ENCODE results near the gene PRR23C. TPM values are rescaled to one million over a fixed set of nuclear protein-coding genes. Genes with fewer than 3 reads are reported as not detected.

PRR23C gene
- total and polyA plus RNA-seq, 4 donors = not detected

DNA sequence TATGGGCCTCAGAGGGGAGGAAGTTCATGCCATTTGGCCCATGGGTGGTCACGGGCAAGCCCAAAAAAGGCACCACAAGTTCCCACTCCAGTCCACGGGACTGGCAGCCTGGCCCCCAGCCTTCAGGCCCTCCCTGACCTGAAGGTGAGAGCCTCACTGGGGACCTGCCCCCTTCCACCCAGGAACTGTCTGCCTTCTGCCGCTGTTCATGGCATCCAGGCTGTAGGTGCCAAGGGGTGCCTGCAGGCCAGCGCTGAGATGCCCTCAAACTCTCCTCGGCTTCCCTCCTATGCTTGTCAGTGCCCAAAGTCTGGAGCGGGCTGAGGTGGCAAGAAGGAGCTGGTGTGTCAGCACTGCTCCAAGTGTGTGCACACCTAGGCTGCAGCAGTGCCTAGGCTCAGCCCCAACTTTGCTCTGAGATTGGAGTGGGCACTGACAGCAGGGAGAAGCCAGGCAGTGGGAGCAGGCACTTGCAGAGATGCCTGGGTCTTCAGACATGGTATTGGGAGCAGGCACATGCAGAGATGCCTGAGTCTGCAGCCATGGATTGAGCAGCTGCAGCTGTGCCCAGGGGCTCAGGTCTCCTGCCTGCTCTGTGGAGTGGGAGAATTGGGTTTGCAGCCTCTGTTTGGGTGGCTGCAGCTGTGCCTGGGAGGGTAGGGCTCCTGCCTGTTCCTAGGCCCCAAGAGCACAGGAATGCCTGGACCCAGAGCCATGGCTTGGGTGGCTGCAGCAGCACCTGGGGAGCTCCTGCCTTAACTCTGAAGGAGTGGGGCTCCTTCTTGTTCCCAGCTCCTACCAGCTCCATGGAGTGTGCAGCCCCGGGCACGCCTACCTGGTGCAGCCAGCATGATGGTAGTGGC lies 44.0 kb upstream of the PRR23C start:
- Histone ChIP-seq H3K27me3 (ENCODE audit: control insufficient read depth in 4 of 4, insufficient read depth in 4 of 4, low read length in 3 of 4) (no peaks in the 10 kb centered on the region), H3K27ac (ENCODE audit: low read depth in 1 of 2, low read length in 2 of 2) (no peak overlapping the region), H3K4me1 (ENCODE audit: control insufficient read depth in 4 of 4, insufficient read depth in 4 of 4, low read length in 3 of 4) (no peaks in the 10 kb centered on the region), H3K36me3 (ENCODE audit: control insufficient read depth in 4 of 4, insufficient read depth in 3 of 4, low read depth in 1 of 4, low read length in 3 of 4) (no peaks in the 10 kb centered on the region), H3K9me3 (ENCODE audit: control insufficient read depth in 4 of 4, low read length in 3 of 4) (no peaks in the 10 kb centered on the region), H3K9ac (ENCODE audit: low read depth in 1 of 2, low read length in 2 of 2) (no peak overlapping the region), H3K4me3 (ENCODE audit: low read depth in 1 of 3, low read length in 3 of 3) (no peak overlapping the region)
- TF ChIP-seq RXRA (IDR thresholded peaks at IDR 0.05) (no peak), ZBTB33 (IDR thresholded peaks at IDR 0.05) (no peak), FOXA2 (IDR thresholded peaks at IDR 0.05) (no peak), ATF3 (IDR thresholded peaks at IDR 0.05) (no peak), TAF1 (conservative IDR thresholded peaks at IDR 0.05) (no peak)
- DNase-seq (ENCODE audit: low spot score) = no peak
- 82% methylated on average over 8 of the region's 8 CpGs for WGBS

GRCh38 chr3:139087621-139088020 lies 42.9 kb upstream of the PRR23C start:
- DNase-seq (ENCODE audit: low spot score) = no peak
- Histone ChIP-seq H3K27me3 (ENCODE audit: control insufficient read depth in 4 of 4, insufficient read depth in 4 of 4, low read length in 3 of 4) (no peaks in the 10 kb centered on the region), H3K4me3 (ENCODE audit: low read depth in 1 of 3, low read length in 3 of 3) (no peak overlapping the region), H3K4me1 (ENCODE audit: control insufficient read depth in 4 of 4, insufficient read depth in 4 of 4, low read length in 3 of 4) (no peaks in the 10 kb centered on the region), H3K27ac (ENCODE audit: low read depth in 1 of 2, low read length in 2 of 2) (no peak overlapping the region), H3K36me3 (ENCODE audit: control insufficient read depth in 4 of 4, insufficient read depth in 3 of 4, low read depth in 1 of 4, low read length in 3 of 4) (no peaks in the 10 kb centered on the region), H3K9me3 (ENCODE audit: control insufficient read depth in 4 of 4, low read length in 3 of 4) (peaks cover 0 to 3% (median under 1%) of the 10 kb centered on the region in 4 donors), H3K9ac (ENCODE audit: low read depth in 1 of 2, low read length in 2 of 2) (no peak overlapping the region)
- WGBS = 79% methylated on average over 4 of the region's 4 CpGs
- no peak for TF ChIP-seq GABPA (IDR thresholded peaks at IDR 0.05 in 1 of 2, conservative IDR thresholded peaks at IDR 0.05 in 1 of 2)
- TF ChIP-seq HNF4G (IDR thresholded peaks at IDR 0.05) = no peak
- no peak for TF ChIP-seq FOXA1 (IDR thresholded peaks at IDR 0.05)
- TF ChIP-seq, protein P1, sequence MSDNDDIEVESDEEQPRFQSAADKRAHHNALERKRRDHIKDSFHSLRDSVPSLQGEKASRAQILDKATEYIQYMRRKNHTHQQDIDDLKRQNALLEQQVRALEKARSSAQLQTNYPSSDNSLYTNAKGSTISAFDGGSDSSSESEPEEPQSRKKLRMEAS (IDR thresholded peaks at IDR 0.05) = no peak
- TF ChIP-seq FOXA2 (IDR thresholded peaks at IDR 0.05) = no peak
- TF ChIP-seq JUND (IDR thresholded peaks at IDR 0.05) = no peak
- no peak for TF ChIP-seq YY1 (IDR thresholded peaks at IDR 0.05)
- TF ChIP-seq NR2F2 (IDR thresholded peaks at IDR 0.05) = no peak
- TF ChIP-seq ATF3 (IDR thresholded peaks at IDR 0.05) = no peak
- TF ChIP-seq, protein P2, sequence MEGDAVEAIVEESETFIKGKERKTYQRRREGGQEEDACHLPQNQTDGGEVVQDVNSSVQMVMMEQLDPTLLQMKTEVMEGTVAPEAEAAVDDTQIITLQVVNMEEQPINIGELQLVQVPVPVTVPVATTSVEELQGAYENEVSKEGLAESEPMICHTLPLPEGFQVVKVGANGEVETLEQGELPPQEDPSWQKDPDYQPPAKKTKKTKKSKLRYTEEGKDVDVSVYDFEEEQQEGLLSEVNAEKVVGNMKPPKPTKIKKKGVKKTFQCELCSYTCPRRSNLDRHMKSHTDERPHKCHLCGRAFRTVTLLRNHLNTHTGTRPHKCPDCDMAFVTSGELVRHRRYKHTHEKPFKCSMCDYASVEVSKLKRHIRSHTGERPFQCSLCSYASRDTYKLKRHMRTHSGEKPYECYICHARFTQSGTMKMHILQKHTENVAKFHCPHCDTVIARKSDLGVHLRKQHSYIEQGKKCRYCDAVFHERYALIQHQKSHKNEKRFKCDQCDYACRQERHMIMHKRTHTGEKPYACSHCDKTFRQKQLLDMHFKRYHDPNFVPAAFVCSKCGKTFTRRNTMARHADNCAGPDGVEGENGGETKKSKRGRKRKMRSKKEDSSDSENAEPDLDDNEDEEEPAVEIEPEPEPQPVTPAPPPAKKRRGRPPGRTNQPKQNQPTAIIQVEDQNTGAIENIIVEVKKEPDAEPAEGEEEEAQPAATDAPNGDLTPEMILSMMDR (IDR thresholded peaks at IDR 0.05; ENCODE audit: low read depth, low read length, missing input control) = no peak
- TF ChIP-seq EGR1 (IDR thresholded peaks at IDR 0.05; ENCODE audit: low read depth in 2 of 2) = no peak
- TF ChIP-seq RAD21 (IDR thresholded peaks at IDR 0.05) = no peak
- no peak for TF ChIP-seq SP1 (IDR thresholded peaks at IDR 0.05)
- TF ChIP-seq ZBTB33 (IDR thresholded peaks at IDR 0.05) = no peak
- TF ChIP-seq REST (IDR thresholded peaks at IDR 0.05) = no peak
- TF ChIP-seq HNF4A (conservative IDR thresholded peaks at IDR 0.05) = no peak
- TF ChIP-seq RXRA (IDR thresholded peaks at IDR 0.05) = no peak

All from liver (tissue), 9 donors.